Measurements from ENCODE around the gene CCDC85C.

DNA sequence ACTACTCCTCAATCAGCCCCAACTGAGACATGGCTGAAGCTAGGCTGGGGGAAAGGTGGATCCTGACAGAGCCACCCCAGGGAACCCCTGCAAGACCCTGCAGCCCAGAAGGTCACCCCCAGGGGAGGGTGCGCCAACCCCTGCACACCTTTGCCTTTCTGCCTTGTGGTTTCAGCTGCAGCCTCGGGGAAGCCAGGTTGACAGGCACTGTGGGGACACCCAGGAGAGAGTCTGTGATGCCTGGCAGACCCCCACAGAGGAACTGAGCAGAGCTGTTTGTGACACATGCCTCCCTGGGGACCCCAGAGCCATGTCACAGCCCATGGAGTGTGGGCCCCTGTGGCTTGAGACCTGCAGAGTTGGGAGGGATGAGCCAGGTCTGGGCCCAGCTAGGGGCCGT, 29.1 kb upstream of the CCDC85C start:
- TF ChIP-seq, protein P1, sequence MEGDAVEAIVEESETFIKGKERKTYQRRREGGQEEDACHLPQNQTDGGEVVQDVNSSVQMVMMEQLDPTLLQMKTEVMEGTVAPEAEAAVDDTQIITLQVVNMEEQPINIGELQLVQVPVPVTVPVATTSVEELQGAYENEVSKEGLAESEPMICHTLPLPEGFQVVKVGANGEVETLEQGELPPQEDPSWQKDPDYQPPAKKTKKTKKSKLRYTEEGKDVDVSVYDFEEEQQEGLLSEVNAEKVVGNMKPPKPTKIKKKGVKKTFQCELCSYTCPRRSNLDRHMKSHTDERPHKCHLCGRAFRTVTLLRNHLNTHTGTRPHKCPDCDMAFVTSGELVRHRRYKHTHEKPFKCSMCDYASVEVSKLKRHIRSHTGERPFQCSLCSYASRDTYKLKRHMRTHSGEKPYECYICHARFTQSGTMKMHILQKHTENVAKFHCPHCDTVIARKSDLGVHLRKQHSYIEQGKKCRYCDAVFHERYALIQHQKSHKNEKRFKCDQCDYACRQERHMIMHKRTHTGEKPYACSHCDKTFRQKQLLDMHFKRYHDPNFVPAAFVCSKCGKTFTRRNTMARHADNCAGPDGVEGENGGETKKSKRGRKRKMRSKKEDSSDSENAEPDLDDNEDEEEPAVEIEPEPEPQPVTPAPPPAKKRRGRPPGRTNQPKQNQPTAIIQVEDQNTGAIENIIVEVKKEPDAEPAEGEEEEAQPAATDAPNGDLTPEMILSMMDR (conservative IDR thresholded peaks at IDR 0.05; ENCODE audit: low read length): no peak
- TF ChIP-seq EZH2phosphoT487 (IDR thresholded peaks at IDR 0.05; ENCODE audit: borderline replicate concordance, low read depth, low read length): no peak

Data from OCI-LY7 (cell line).